ENCODE data around the gene UPF2.

DNA sequence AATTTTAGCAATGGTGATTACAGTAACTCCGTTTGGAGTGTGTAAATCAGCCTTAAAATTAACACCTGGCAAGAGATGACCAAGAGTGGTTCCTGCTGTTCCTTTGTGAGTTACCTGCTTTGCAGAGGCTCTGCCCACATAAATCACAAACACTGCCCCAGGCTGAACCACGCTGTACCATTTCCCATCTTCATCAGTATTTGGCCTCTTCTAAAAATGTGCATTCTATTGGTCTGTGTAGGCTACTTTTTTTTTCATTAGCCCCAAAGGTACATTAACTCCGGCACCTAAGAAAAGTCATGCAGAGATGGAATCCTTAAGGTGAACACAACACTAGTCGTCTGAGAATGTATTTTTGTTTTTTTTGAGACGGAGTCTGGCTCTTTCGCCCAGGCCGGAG, 123.3 kb downstream of the UPF2 start:
- TF ChIP-seq POLR2A (IDR thresholded peaks at IDR 0.05; ENCODE audit: low read length) (no peak), GATA1 (IDR thresholded peaks at IDR 0.05; ENCODE audit: low read depth, low read length) (no peak)
